NOMO-1 treated with DMSO at 0.1 percent for 48 hours (cell line): ENCODE results near the gene ATAD1.
"Not testable (repeated sequence)": the region's sequence is repeated elsewhere in the genome, so short reads cannot be mapped to it uniquely, and the experiment has no call there.

Experiments
- DNase-seq: peaks from one replicate; lab custom pipeline; 2025; ENCODE audit not compliant: unreplicated experiment; lab: John Stamatoyannopoulos, UW

Gene ATAD1, protein sequence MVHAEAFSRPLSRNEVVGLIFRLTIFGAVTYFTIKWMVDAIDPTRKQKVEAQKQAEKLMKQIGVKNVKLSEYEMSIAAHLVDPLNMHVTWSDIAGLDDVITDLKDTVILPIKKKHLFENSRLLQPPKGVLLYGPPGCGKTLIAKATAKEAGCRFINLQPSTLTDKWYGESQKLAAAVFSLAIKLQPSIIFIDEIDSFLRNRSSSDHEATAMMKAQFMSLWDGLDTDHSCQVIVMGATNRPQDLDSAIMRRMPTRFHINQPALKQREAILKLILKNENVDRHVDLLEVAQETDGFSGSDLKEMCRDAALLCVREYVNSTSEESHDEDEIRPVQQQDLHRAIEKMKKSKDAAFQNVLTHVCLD

GRCh38 chr10:87817609-87818504, at the start of gene ATAD1:
TSS of gene ATAD1 (minus strand) at chr10:87818226. CDS start at chr10:87814599, 3,627 bp downstream.
- DNase-seq = peak; percentile 79

DNA sequence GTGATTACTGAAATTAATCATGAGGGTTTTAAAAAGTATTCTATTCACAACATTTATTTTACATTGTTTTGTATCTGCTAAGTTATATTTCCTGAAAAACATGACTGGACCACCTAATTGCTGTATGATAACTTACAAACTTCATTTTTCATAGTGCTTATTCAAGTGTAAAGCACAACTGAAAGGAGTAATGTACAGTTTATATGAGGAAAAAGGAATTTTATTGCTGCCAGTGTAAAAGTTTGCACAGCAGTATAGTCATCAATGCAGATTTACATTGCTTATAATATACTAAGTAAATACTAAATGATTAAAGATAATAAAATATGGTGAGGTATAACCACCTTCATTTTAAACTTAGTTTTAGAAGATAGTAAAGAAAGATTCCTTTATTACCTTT, 49.4 kb upstream of the ATAD1 start:
- no peak for DNase-seq

- no peak for DNase-seq
Observed at GRCh38 chr10:87866412-87866974, 48.5 kb upstream of the ATAD1 start.

DNA sequence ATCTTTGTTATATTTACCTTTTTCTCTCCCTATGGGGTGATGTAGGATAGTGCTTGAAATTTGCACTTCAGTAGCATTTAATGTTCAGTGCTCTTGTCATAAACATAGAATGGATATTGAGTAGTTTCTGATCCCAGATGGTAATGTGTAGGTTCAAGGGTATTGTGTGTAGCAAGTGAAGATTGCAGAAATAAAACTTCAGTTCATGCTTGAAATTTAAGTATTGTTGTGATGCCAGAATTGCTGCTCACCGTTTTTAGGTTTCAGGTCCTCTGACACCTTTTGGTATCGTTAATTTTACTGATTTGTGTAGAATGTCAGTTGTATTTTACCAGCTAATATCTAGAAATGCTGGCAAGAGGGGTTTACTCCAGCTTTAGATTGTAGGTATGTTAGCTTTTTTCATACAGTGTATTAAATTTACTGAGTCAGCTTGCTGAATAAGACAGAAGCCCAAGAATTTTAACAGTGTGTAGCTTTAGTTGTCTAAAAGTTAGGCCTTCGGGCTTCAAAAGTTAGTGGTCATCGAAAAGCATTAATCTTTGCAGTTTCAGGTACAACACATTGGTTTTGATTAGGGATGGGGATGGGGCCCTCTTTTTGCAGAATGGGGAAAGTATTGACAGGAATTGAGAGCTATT, 47.3 kb upstream of the ATAD1 start:
- DNase-seq = no peak

- no peak for DNase-seq
Observed at GRCh38 chr10:87864496-87865059, 46.6 kb upstream of the ATAD1 start.

DNA sequence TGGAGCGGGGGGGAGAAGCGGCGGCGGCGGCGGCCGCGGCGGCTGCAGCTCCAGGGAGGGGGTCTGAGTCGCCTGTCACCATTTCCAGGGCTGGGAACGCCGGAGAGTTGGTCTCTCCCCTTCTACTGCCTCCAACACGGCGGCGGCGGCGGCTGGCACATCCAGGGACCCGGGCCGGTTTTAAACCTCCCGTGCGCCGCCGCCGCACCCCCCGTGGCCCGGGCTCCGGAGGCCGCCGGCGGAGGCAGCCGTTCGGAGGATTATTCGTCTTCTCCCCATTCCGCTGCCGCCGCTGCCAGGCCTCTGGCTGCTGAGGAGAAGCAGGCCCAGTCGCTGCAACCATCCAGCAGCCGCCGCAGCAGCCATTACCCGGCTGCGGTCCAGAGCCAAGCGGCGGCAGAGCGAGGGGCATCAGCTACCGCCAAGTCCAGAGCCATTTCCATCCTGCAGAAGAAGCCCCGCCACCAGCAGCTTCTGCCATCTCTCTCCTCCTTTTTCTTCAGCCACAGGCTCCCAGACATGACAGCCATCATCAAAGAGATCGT, 46.0 kb upstream of the ATAD1 start:
- DNase-seq = not testable (repeated sequence)

GRCh38 chr10:87863053-87863943, 45.3 kb upstream of the ATAD1 start, which contains the start of the genes KLLN and PTEN:
TSS of gene KLLN (minus strand) at chr10:87863533. CDS start at chr10:87862487, 1,046 bp downstream.
TSS of gene PTEN (plus strand) at chr10:87863625. CDS start at chr10:87864470, 845 bp downstream.
- peak; percentile 80 for DNase-seq

DNA sequence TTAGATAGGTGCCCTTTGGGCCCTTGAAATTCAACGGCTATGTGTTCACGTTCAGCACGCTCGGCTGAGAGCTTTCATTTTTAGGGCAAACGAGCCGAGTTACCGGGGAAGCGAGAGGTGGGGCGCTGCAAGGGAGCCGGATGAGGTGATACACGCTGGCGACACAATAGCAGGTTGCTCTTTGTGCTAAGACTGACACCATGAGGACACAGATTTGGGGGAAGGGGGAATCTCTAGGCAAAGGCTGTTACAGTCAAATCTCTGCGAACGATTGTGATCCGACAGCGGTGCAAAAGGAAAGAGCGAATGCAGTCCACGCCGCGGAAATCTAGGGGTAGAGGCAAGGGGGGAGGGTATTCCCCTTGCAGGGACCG, 44.6 kb upstream of the ATAD1 start:
- DNase-seq = peak; percentile 60

DNA sequence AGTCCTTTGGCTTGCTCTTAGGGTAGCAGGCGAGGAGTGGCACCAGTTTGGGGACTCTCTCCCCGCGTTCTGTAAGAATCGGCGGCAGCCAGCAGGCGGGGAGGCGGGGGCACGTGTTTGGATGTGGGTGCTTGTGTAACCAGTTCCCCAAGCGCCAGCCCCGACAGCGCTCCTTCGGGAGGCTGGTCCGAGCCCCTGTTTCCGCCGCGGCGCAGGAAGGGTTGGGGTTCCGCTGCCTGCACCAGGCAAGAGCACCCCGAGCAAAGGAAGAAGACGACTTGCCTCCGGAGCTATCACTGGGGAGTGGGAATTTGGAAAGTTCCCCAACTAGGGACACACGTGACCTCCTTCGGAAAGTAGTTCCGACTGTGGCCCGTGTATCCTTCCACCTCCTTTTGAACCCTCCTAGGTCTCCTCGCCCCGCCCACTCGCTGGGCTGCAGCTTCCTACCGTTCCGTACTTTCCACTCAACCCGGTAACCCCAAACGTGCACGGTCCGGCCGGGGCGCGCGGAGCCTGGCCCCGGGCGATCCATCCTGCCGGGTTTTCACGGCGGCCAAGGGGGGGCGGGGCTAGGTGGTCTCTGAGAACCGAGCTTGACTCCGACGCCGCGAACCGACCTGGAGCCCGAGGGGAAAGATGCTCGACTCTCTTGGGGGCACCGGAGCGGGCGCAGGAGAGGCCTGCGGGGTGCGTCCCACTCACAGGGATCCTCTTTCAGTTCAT, 44.1 kb upstream of the ATAD1 start:
- peak; percentile 99 for DNase-seq

DNA sequence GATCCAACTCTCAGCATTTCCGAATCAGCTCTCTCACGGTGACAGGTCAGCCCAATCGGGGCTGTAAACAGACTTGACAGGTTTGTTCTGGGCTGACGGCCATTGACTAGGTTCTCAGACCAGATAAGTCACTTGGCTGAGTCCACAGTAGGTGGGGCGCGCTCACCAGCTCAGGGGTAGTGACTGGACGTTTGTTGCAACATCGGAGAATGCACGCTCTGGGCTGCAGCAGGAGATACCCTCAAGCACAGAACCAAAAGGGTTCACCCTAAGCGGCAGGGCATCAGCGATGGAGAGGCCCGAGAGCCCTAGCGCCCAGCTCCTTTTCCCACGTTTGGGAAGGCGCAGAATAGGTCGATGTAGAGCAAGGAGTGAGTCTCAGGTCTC, 43.5 kb upstream of the ATAD1 start:
- peak; percentile 90 for DNase-seq

- DNase-seq = peak; percentile 73
Observed at GRCh38 chr10:87860816-87861403, 42.9 kb upstream of the ATAD1 start.

- DNase-seq = peak; percentile 86
Observed at GRCh38 chr10:87860156-87860795, 42.2 kb upstream of the ATAD1 start.

- not testable (repeated sequence) for DNase-seq
Observed at GRCh38 chr10:87855665-87856064, 37.6 kb upstream of the ATAD1 start.

- DNase-seq = not testable (repeated sequence)
Observed at GRCh38 chr10:87855247-87855646, 37.2 kb upstream of the ATAD1 start.

DNA sequence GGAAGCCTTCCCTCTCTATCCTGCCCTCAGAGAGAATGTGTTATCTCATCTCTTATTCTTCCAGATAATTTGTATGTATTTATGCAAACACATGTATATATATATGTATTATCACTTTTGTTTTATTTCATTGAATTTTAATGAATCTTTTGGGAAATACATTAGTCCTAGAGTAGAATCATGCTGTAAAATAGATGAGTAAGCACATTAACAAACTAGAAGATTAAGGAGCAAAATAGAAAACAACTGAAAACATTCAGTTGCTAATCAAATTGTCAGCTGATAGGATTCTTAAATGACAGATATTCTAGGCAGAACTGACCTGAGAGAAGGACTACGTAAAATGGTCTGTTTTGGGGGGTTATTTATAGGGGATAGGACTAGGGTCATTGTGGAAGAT, 34.1 kb upstream of the ATAD1 start:
- DNase-seq = no peak

GRCh38 chr10:87850742-87851205, 32.7 kb upstream of the ATAD1 start:
- DNase-seq = peak; percentile 74

GRCh38 chr10:87849001-87849400, 31.0 kb upstream of the ATAD1 start:
- DNase-seq = no peak

DNA sequence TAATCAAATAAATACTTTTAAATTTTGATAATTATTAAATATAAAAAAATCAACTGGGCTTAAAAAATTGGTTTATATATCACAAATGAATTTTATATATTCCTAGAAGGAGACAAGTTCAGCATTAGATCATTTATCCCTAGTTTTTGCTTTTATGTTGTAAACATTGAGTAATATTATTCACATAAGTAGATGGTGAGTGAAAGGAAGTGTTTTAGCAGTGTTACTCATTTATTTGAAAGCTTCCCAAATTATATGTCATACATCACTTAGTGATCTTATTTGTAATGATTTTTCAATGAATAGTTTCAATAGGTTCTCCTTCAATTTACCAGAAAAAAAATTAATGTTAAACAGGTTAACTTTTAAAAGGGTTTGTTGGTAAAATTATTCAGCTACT, 29.5 kb upstream of the ATAD1 start:
- DNase-seq = peak; percentile 16
